ENCODE data around the gene PDGFD.

GRCh38 chr11:103940551-103940950 lies 223.4 kb downstream of the PDGFD start:
- no peak for TF ChIP-seq SMC3 (conservative IDR thresholded peaks at IDR 0.05; ENCODE audit: poor library complexity)
- TF ChIP-seq CTCF (IDR thresholded peaks at IDR 0.05; ENCODE audit: poor library complexity, severe bottlenecking), result no peak
- TF ChIP-seq EZH2 (IDR thresholded peaks at IDR 0.05; ENCODE audit: borderline replicate concordance, insufficient read depth, low read length, poor library complexity, severe bottlenecking), result no peak
- TF ChIP-seq RAD21 (conservative IDR thresholded peaks at IDR 0.05), result no peak

Data from neural cell (in vitro differentiated cells).